SW 1271 (cell line): ENCODE data around the gene MAP4.
"Not testable (repeated sequence)": the region's sequence is repeated elsewhere in the genome, so short reads cannot be mapped to it uniquely, and the experiment has no call there.

Source experiments
- DNase-seq, 2 experiments: peaks; one replicate each; lab custom pipeline; 2025; lab: John Stamatoyannopoulos, UW

MAP4 gene

GRCh38 chr3:48013288-48013980 is 2.8 kb downstream of the MAP4 start:
- no peak for DNase-seq

GRCh38 chr3:48012659-48013058 is 3.6 kb downstream of the MAP4 start:
- DNase-seq = no peak

GRCh38 chr3:48008066-48008465 is 8.2 kb downstream of the MAP4 start:
- DNase-seq = not testable (repeated sequence)

- DNase-seq = not testable (repeated sequence)
Measured at GRCh38 chr3:48007361-48007760, 8.9 kb downstream of the MAP4 start.

- DNase-seq = not testable (repeated sequence)
Measured at GRCh38 chr3:48006794-48007193, 9.4 kb downstream of the MAP4 start.

- no peak for DNase-seq
Measured at GRCh38 chr3:48004694-48005093, 11.5 kb downstream of the MAP4 start.

- no peak for DNase-seq
Measured at GRCh38 chr3:48002787-48003186, 13.4 kb downstream of the MAP4 start.

GRCh38 chr3:48001991-48002390 is 14.2 kb downstream of the MAP4 start:
- no peak for DNase-seq

GRCh38 chr3:48000212-48000611 is 16.0 kb downstream of the MAP4 start:
- DNase-seq = no peak

GRCh38 chr3:47996440-47996839 is 19.8 kb downstream of the MAP4 start:
- no peak for DNase-seq

- no peak for DNase-seq
Measured at GRCh38 chr3:47994180-47994579, 22.0 kb downstream of the MAP4 start.

GRCh38 chr3:47991341-47991740 is 24.9 kb downstream of the MAP4 start:
- DNase-seq = no peak

- peak; percentile 17 to 73 for DNase-seq
Measured at GRCh38 chr3:47989981-47990440, 26.2 kb downstream of the MAP4 start.

- no peak for DNase-seq
Measured at GRCh38 chr3:47985381-47985780, 30.8 kb downstream of the MAP4 start.

GRCh38 chr3:47984075-47984728 is 32.0 kb downstream of the MAP4 start:
- peak in 1 of 2 experiments; percentile 30 for DNase-seq

- no peak for DNase-seq
Measured at GRCh38 chr3:47980795-47981194, 35.4 kb downstream of the MAP4 start.

- no peak for DNase-seq
Measured at GRCh38 chr3:47979070-47979469, 37.1 kb downstream of the MAP4 start.

GRCh38 chr3:47978386-47978785 is 37.8 kb downstream of the MAP4 start:
- DNase-seq = no peak

GRCh38 chr3:47976135-47976732 is 40.0 kb downstream of the MAP4 start:
- DNase-seq = no peak

- DNase-seq = no peak
Measured at GRCh38 chr3:47974974-47975470, 41.2 kb downstream of the MAP4 start.

GRCh38 chr3:47971081-47971480 is 45.1 kb downstream of the MAP4 start:
- no peak for DNase-seq

GRCh38 chr3:47964740-47965139 is 51.5 kb downstream of the MAP4 start:
- no peak for DNase-seq
